ENCODE data around the gene WBP2.
A peak's percentile ranks its signal among the peaks of the same experiment; 100 is the strongest.

Gene WBP2

GRCh38 chr17:75855310-75856061, at the start of gene WBP2:
WBP2 (minus strand) TSS chr17:75855335; CDS start chr17:75855297, 38 bp downstream.
- DNase-seq (ENCODE audit: low read depth in 2 of 2) = peak; percentile 99

DNA sequence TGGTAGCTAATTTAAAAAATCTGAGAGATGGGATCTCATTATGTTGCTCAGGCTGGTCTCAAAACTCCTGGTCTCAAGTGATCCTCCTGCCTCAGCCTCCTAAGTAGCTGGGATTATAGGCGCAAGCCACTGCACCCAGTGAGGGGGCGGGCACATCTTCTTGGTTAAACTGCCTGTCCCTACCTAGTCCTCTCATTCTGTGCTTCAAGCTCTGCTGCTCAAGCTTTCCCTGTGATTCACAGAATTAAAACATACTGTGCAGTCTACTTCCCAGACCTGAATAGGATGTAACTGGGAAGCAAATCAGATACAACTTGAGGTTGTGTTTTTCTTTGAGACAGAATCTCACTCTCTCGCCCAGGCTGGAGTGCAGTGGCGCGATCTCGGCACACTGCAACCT, 47.3 kb upstream of the WBP2 start:
- DNase-seq (ENCODE audit: low read depth in 2 of 2) = no peak

DNA sequence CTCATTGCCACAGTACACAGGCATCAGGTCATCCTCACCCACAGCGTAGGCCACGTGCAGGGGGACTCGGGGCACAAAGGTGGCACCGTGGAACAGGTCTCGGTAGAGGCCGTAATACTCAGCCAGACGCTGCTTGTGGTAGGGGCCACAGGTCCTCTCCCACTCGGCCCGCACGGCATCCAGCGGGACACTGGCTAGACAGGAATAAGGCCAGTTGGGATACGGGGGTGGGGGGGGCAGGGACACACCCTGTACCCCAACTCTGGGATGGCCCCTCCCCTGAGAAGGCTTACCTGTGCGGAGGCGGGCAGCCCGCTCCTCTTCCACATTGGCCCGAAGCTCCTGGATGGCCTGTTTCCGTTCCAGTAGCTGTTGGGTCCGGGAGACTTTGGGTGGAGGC, 46.6 kb upstream of the WBP2 start:
- DNase-seq (ENCODE audit: low read depth in 2 of 2) = no peak

- no peak for DNase-seq (ENCODE audit: low read depth in 2 of 2)
These were observed 45.8 kb upstream of the WBP2 start for GRCh38 chr17:75900691-75901533.

DNA sequence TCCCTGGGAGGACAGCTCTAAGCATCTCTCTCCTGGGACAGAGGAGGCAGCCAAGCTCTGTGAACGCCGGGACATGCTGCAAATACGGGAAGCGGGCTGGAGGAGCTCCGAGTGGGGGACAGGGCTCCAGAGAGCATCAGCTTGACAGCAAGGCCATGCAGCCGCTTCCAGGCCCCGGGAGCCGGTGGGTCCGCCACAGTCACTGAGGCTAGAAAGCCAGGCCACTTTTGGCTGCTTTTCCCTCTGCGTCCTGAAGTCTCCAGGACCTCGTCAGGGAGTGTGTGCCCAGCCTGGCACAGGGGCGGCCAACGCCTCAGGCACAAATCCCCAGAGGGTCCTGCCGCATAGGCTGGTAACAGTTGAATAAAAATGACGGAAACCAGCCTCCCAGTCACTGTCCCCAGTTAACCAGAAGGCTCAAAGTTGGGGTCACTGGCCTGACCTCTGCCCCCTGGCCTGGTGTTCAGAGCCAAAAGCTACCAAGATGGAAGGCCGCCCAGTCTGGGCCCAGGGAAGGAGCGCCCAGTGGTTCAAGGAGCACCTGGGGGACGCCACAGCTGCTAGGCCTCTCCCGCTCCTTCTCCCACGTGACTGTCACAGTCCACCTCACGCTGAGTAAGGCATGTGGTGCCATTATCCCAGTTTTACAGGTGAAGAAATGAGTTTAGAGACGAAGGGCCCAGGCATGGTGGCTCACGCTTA, 44.8 kb upstream of the WBP2 start:
- DNase-seq (ENCODE audit: low read depth in 2 of 2) = no peak

- no peak for DNase-seq (ENCODE audit: low read depth in 2 of 2)
These were observed 44.2 kb upstream of the WBP2 start for GRCh38 chr17:75899353-75899752.

GRCh38 chr17:75898791-75899190, 43.7 kb upstream of the WBP2 start:
- DNase-seq (ENCODE audit: low read depth in 2 of 2) = no peak

DNA sequence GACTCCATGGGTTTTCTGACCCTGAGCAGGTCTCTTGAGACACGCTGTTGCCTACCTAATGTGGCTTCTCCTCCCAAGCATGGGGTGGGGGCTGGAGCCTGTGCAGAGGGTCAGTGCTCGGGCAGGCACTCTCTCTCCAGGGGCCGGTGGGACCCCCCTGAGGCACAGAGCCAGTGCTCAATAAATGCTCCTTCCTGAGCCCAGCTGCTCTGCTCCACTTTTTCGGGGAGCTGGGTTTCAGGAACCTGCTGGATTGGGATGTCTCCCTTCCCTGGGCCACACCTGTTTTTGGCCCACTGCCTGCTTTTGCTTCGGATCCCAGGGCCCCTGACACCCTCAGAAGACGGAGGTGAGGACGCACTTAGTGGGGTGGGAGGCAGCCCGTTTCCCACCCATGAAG, 42.9 kb upstream of the WBP2 start:
- no peak for DNase-seq (ENCODE audit: low read depth in 2 of 2)

GRCh38 chr17:75897160-75898019, 42.3 kb upstream of the WBP2 start:
- no peak for DNase-seq (ENCODE audit: low read depth in 2 of 2)

- DNase-seq (ENCODE audit: low read depth in 2 of 2) = peak in 1 of 2 experiments; percentile 47
These were observed 41.5 kb upstream of the WBP2 start, which contains the start of gene TRIM65 for GRCh38 chr17:75896415-75897159. TRIM65 (minus strand) TSS chr17:75896951; CDS start chr17:75896937, 14 bp downstream.

DNA sequence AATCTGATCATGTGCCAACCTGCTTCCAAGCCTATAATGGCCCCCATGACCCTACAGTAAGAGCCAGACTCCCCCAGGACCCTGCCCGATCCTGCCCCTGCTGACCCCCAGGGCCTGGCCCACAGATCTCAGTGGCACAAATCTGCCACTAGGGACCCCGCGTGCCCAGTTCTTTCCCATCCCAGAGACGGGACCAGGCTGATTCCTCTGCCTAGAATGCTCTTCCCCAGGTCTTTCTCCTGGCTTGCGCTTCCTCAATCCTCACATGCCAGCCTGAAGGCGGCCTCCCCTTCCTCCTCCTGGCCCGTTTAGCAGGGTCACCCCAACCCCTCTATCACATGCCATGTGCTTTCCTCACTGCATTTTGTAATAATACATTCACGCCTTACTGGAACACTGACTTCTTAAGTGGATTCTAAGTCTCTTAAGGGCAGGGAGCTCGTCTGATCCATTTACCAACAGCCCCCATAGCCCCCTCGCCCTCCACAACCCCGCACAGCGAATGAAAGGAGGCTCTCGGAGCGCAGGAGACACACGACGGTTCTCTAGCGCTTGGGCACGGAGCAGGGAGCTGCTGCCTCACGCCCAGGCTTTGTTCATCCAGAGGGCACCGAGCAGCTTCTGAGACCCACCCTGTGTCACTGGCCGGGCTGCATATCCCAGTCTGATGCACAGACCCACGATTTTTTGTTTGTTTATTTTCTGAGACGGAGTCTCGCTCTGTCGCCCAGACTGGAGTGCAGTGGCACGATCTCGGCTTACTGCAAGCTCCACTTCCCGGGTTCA, 40.4 kb upstream of the WBP2 start:
- DNase-seq (ENCODE audit: low read depth in 2 of 2) = peak in 1 of 2 experiments; percentile 7

GRCh38 chr17:75894049-75894733, 39.1 kb upstream of the WBP2 start:
- no peak for DNase-seq (ENCODE audit: low read depth in 2 of 2)

DNA sequence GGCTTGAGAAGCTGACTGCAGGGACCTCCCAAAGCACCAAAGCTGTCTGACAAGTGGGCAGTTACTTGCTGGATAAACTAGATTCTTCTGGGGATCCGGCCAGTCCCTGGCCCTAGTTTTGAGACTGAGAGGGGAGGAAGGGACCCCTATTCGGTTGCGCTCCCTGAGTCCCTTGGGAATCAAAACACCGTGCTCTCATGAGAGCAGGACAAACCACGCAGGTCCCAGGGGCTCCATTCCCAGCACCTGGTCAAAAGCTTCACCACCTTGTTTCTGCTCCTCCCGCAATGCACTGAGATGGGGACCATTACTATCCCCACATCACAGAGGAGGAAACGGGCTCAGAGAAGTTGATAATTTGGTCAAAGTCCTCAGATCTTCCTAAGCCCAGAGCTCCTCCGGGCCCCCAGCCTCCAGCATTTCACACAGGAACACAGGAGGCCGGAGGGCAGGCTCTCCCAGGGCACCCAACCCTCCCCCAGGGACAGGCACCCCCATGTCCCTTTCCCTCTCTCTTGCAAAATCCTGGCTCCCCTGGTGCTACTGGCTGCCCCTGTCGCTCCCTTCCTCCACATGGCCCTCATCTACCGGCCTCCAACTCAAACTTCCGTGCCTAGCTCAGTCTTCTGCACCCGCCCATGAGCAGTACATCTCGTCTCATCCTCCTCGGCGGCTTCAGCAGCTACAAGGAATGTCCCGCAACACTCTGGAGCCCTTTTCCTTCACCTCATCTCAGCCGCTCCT, 38.3 kb upstream of the WBP2 start:
- no peak for DNase-seq (ENCODE audit: low read depth in 2 of 2)

DNA sequence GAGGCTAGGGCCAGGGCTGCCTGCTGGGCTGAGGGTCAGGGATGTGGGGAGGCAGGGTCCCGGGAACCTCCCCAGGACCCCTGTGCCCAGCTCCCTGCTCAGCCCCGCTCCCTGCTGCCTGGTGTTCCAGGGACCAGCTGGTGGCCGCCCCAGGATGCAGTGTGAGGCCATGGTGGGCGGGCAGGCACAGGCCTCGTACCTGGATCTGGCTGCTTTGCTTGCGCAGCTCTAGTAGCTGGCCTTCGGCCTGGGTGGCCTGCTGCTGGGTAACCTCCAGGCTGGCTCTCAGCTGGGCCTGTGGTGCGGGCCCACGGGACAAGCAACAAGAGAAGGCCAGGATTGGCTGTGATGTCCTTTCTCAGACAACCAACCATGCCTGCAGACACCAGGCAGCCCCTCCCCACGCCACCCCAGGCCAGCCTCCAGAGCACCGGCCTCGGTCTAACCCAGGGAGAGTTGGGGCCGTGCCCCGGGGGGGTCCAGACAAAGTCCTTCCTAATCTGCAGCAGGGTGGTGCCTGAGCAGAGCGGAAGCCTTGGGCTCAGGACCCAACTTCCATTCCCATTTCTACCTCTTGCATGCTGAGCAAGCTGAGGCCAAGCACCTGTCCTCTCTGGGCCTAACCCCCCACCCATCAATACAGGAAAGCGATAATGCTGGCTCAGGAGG, 37.6 kb upstream of the WBP2 start:
- DNase-seq (ENCODE audit: low read depth in 2 of 2) = no peak

- DNase-seq (ENCODE audit: low read depth in 2 of 2) = no peak
These were observed 36.7 kb upstream of the WBP2 start for GRCh38 chr17:75891605-75892555.

GRCh38 chr17:75891022-75891604, 36.0 kb upstream of the WBP2 start:
- no peak for DNase-seq (ENCODE audit: low read depth in 2 of 2)
